Measurements from ENCODE around the gene DCHS1. TPM values are rescaled to one million over a fixed set of nuclear protein-coding genes. Genes with fewer than 3 reads are reported as not detected.

DCHS1 gene
- total RNA-seq, 6 experiments from 2014 or later = 1.8 to 9.2 (median 4.1) TPM

DNA sequence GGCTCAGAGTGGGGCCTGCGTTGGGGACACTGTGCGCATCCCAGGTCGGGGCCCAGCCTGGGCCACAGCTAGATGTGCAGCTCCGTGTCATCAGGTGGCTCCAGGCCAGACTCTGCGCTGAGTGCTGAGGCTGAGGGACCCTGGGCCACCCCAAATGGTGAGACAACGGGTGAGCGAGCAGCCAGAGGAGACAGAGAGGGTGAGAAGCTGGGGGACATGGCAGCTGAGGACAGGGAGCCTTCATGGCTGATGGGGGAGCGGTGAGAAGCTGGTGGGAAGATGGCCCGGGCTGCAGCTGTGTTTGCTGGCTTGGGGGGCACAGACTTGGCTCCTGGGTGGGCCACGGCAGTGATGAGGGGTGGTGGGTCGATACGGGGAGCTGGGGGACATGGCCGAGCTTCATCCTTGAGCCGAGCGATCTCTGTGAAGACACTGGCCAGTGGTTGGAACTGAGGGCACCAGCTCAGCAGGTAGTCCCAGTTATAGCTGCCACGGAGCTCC is 33.8 kb downstream of the DCHS1 start:
- TF ChIP-seq, protein P1, sequence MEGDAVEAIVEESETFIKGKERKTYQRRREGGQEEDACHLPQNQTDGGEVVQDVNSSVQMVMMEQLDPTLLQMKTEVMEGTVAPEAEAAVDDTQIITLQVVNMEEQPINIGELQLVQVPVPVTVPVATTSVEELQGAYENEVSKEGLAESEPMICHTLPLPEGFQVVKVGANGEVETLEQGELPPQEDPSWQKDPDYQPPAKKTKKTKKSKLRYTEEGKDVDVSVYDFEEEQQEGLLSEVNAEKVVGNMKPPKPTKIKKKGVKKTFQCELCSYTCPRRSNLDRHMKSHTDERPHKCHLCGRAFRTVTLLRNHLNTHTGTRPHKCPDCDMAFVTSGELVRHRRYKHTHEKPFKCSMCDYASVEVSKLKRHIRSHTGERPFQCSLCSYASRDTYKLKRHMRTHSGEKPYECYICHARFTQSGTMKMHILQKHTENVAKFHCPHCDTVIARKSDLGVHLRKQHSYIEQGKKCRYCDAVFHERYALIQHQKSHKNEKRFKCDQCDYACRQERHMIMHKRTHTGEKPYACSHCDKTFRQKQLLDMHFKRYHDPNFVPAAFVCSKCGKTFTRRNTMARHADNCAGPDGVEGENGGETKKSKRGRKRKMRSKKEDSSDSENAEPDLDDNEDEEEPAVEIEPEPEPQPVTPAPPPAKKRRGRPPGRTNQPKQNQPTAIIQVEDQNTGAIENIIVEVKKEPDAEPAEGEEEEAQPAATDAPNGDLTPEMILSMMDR (IDR thresholded peaks at IDR 0.05) = no peak
- no peak for TF ChIP-seq POLR2A (IDR thresholded peaks at IDR 0.05)
- intact Hi-C loops (cut with DNase I) = no loop called here
- DNase-seq = peak in 1 of 3 donors; percentile 60
- no peak overlapping the region for H3K27ac ChIP-seq
- 100% methylated on average over 3 of the region's 16 CpGs for WGBS (ENCODE audit: insufficient coverage, low coverage, low lambda C conversion rate, missing lambda C conversion rate)
- H3K36me3 ChIP-seq = no peaks in the 10 kb centered on the region
- no peak for ATAC-seq
- no peaks in the 10 kb centered on the region for H3K27me3 ChIP-seq
- no peaks in the 10 kb centered on the region for H3K9me3 ChIP-seq
- no peak overlapping the region for H3K4me3 ChIP-seq
- peaks cover 0 to 8% (median 0%) of the 10 kb centered on the region in 4 donors for H3K4me1 ChIP-seq

DNA sequence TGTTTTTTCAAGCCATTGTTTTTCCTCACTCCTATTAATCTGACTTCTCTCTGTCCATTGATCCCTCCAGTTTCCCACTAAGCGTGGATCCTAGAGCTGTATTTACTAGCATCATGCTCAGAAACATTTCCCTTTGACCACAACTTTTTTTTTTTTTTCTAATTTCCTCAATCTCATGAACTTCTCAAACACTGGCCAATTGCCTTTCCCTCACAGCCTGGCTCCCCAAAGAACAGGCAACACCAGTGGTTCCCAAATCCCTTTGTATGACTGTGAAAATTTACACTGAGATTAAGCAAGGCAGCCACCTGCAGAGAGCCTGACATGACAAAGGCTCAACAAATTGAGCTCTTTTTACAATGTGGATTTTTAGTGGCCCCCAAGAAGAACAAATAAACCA is 35.0 kb downstream of the DCHS1 start:
- TF ChIP-seq, protein P1 (IDR thresholded peaks at IDR 0.05) = no peak
- TF ChIP-seq POLR2A (IDR thresholded peaks at IDR 0.05) = no peak

DNA sequence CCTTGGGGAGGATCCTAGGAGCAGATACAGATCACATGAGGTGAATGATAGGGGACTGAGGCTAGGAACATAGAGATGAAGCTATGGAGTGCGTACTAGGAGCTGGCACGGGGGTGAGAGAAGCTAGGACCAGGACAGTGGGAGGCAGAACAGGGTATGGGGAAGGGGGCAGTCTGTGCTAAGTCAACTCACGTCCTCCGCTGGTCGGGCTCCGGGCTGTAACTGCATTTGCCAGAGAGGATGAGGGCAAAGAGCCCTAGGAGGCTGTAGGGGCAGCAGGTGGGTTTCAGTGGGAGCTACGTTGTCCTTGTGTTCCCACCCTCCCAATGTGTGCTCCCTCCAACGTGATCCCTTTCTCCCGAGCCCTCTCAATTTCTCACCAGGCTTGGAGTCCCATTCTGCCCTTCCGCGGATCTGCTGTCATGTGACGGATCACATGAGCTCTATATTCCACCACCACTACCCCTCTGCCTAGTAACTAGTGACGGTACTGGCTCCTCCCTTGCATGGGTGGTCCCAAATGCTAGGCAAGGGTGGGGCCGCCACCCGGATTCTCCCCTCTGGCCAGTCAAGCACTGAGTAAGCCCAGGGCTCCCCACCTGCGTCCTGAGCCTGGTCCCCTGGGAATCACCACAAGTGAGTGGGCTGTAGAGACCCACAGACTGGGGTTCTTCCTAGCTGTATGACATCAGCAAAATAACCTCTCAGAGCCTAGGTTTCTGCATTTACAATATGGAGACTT is 36.4 kb downstream of the DCHS1 start, which contains the start of gene TPP1:
TSS of gene TPP1 (minus strand) at position 419 of the 742 bp plus-strand sequence. CDS start at position 397, 22 bp downstream.
- peak; percentile 89 to 94 (median 90) for DNase-seq
- WGBS (ENCODE audit: insufficient coverage, low coverage, low lambda C conversion rate, missing lambda C conversion rate) = 0% methylated on average over 14 of the region's 16 CpGs
- Histone ChIP-seq H3K9me3 (no peaks in the 10 kb centered on the region), H3K27ac (peak within 1 kb of the TSS; percentile 92 to 97 (median 93)), H3K4me1 (peaks cover 0 to 8% (median 0%) of the 10 kb centered on the region in 4 donors), H3K4me3 (peak within 1 kb of the TSS; percentile 79 to 92 (median 80)), H3K27me3 (no peaks in the 10 kb centered on the region), H3K36me3 (peaks cover 0 to 18% (median 3%) of the 10 kb centered on the region in 4 donors)
- TF ChIP-seq, protein P1 (IDR thresholded peaks at IDR 0.05) = no peak
- peak; percentile 79 for TF ChIP-seq POLR2A (IDR thresholded peaks at IDR 0.05)
- ATAC-seq = peak; percentile 93 to 98 (median 96)
- intact Hi-C loops (cut with DNase I) = no loop called here

More for the DNA sequence above, 35.0 kb downstream of the DCHS1 start:
- Histone ChIP-seq H3K4me3 (no peak overlapping the region), H3K27me3 (no peaks in the 10 kb centered on the region), H3K36me3 (peaks cover 0 to 9% (median 0%) of the 10 kb centered on the region in 4 donors), H3K9me3 (no peaks in the 10 kb centered on the region), H3K27ac (no peak overlapping the region), H3K4me1 (peaks cover 0 to 8% (median 0%) of the 10 kb centered on the region in 4 donors)
- ATAC-seq (no peak), DNase-seq (no peak)
- 64% methylated on average over 1 of the region's 1 CpG for WGBS (ENCODE audit: insufficient coverage, low coverage, low lambda C conversion rate, missing lambda C conversion rate)
- intact Hi-C loops (cut with DNase I) = no loop called here

DNA sequence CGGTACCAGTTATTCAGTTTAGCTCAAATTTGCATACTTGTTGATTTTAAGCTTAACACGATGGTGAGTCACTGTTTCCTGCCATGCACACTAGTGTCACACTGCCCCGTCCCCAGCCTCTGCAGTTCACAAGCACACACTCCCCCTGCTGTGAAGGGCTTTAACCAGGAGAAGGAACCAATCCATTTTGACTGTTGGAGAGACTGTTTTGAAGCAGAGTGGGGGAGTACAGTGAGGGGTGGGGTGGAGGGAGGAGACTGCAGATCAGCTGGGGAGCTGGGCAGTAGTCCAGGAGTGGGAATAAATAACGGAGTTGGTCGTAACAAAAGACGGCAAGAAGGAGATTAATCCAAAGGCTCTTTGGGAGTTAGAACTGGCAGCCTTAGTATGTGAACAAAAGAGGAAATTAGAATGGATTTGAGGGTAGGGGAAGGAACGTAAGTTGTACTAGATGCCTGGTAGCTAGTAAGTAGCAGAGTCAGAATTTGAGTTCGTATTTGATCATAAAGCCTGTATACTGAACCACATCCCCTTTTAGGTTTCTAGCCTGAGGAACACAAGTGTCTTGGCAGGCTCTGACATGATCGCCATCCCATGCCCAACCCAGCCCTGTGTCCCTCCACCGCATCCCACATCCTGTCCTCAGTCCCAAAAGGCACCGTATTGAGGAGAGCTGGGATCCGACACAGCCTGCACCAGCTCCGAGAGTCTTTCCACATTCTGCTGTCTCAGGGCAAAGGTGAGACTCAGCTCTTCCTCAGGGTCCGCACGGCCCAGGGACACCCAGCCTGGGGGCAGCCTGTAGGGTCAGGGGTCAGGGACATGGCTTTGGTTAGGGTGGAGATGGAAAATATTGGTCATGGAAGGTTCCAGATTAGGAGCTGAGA is 37.2 kb downstream of the DCHS1 start:
- Histone ChIP-seq H3K36me3 (peaks cover 0 to 18% (median 3%) of the 10 kb centered on the region in 4 donors), H3K27ac (peak overlapping the region; percentile 92 to 97 (median 93)), H3K9me3 (no peaks in the 10 kb centered on the region), H3K4me1 (peaks cover 0 to 8% (median 0%) of the 10 kb centered on the region in 4 donors), H3K27me3 (no peaks in the 10 kb centered on the region), H3K4me3 (peak overlapping the region; percentile 79 to 92 (median 80))
- peak in 2 of 3 donors; percentile 54 to 65 for DNase-seq
- ATAC-seq = peak; percentile 25 to 55 (median 50)
- intact Hi-C loops (cut with DNase I) = no loop called here
- TF ChIP-seq, protein P1 (IDR thresholded peaks at IDR 0.05) = no peak
- TF ChIP-seq POLR2A (IDR thresholded peaks at IDR 0.05) = no peak
- WGBS (ENCODE audit: insufficient coverage, low coverage, low lambda C conversion rate, missing lambda C conversion rate) = 22% methylated on average over 9 of the region's 15 CpGs
